Caco-2 (cell line): ENCODE data around the gene CACNB2. TPM values are rescaled to one million over a fixed set of nuclear protein-coding genes. Genes with fewer than 3 reads are reported as not detected.

Source experiments
- BruUV-seq: library from RNA; stranded (reverse); fragments of 400-500 nt; replicated peaks from 2 replicates; lab custom pipeline; 2021; lab: Mats Ljungman, UMichigan
- CTCF ChIA-PET: fragments of 300-600 bp; sonication (Branson Sonifier 250); formaldehyde crosslinking; loops from one replicate; lab custom pipeline; 2022; ENCODE audit warnings: antibody characterized with exemption; lab: Charles Lee
- POLR2A ChIA-PET: fragments of 300-600 bp; sonication (Branson Sonifier 250); formaldehyde crosslinking; loops from one replicate; lab custom pipeline; 2022; ENCODE audit warnings: antibody characterized with exemption; lab: Charles Lee
- DNase-seq, 2 experiments: peaks; one replicate each; pipeline versions ENCODE4 v3.0.0 to v3.0.0-alpha.2; 2020 to 2022
- H3K27me3 ChIP-seq: replicated peaks from 2 replicates; pipeline ENCODE4 v1.6.0; 2011; ENCODE audit warnings: low read length; ENCODE audit not compliant: control insufficient read depth, insufficient read depth
- H3K36me3 ChIP-seq: 2 replicates; pipeline ENCODE4 v1.5.1; 2011; ENCODE audit warnings: low read length; ENCODE audit not compliant: control insufficient read depth, insufficient read depth
- H3K4me1 ChIP-seq: fragments of 250-450 bp; sonication (Bioruptor Pico); 2 replicates; pipeline ENCODE4 v1.5.1; 2020; ENCODE audit warnings: mild to moderate bottlenecking
- H3K4me3 ChIP-seq: 2 replicates; pipeline ENCODE4 v1.5.1; 2011; ENCODE audit warnings: low read depth, mild to moderate bottlenecking, control low read depth, low read length
- H3K9me3 ChIP-seq: fragments of 250-450 bp; sonication (Bioruptor Pico); 2 replicates; pipeline ENCODE4 v1.5.1; 2020; ENCODE audit warnings: mild to moderate bottlenecking, moderate library complexity
- H3K27ac Mint-ChIP-seq: one replicate; pipeline ENCODE4 v1.8.0; 2022; ENCODE audit warnings: mixed read lengths; ENCODE audit not compliant: unreplicated experiment
- H3K27me3 Mint-ChIP-seq: one replicate; pipeline ENCODE4 v1.8.0; 2022; ENCODE audit warnings: mixed read lengths; ENCODE audit not compliant: insufficient read depth, unreplicated experiment
- H3K36me3 Mint-ChIP-seq: one replicate; pipeline ENCODE4 v1.8.0; 2022; ENCODE audit warnings: mild to moderate bottlenecking, mixed read lengths; ENCODE audit not compliant: insufficient read depth, unreplicated experiment
- H3K4me1 Mint-ChIP-seq: one replicate; pipeline ENCODE4 v1.8.0; 2022; ENCODE audit warnings: low read depth, mixed read lengths; ENCODE audit not compliant: unreplicated experiment
- H3K4me3 Mint-ChIP-seq: one replicate; pipeline ENCODE4 v1.8.0; 2022; ENCODE audit warnings: mild to moderate bottlenecking, moderate library complexity, mixed read lengths; ENCODE audit not compliant: unreplicated experiment
- H3K9me3 Mint-ChIP-seq: one replicate; pipeline ENCODE4 v1.8.0; 2022; ENCODE audit warnings: mixed read lengths; ENCODE audit not compliant: unreplicated experiment
- CTCF ChIP-seq, 2 experiments: fragments of 200-600 bp in 1 of 2; IDR thresholded peaks; 1 replicate in 1 of 2; 2 replicates in 1 of 2; pipeline versions ENCODE4 v1.5.1 to v1.8.0; 2011 to 2022; ENCODE audit warnings: antibody characterized with exemption in 1 of 2, control low read depth in 1 of 2, inconsistent platforms in 1 of 2, low read depth in 1 of 2, low read length in 1 of 2, mild to moderate bottlenecking in 1 of 2, moderate library complexity in 1 of 2; ENCODE audit not compliant: insufficient read depth in 1 of 2, severe bottlenecking in 1 of 2, unreplicated experiment in 1 of 2
- intact Hi-C: fragments of 100-400 bp; cut with micrococcal nuclease; formaldehyde crosslinking; loops from one replicate; pipeline ENCODE4 v1.10.0; 2022; ENCODE audit not compliant: unreplicated experiment
- total RNA-seq: library from RNA; stranded (reverse); gene quantifications from 2 replicates; pipeline ENCODE4 v1.2.3, GENCODE V29; 2022

Gene CACNB2
- total RNA-seq, 1 experiment from 2014 or later = 0.98 TPM

- Mint-ChIP-seq H3K27ac (no peak overlapping the region), H3K9me3 (no peaks in the 10 kb centered on the region), H3K4me1 (peaks cover 6% of the 10 kb centered on the region), H3K4me3 (peak overlapping the region; percentile 32), H3K36me3 (no peaks in the 10 kb centered on the region), H3K27me3 (peaks cover 11% of the 10 kb centered on the region)
- H3K4me3 ChIP-seq = no peak overlapping the region
- POLR2A ChIA-PET = no interaction called here
- no peak for DNase-seq
- CTCF ChIA-PET = interaction anchor here (1.1 kb wide), 1 partner anchor 10 kb away, joined by 3 read pairs; no protein-coding TSS in a partner anchor
- no peak for TF ChIP-seq CTCF (IDR thresholded peaks at IDR 0.05; ENCODE audit: insufficient read depth in 1 of 2, low read depth in 1 of 2, low read length in 1 of 2, severe bottlenecking in 1 of 2, unreplicated experiment in 1 of 2)
- H3K36me3 ChIP-seq = no peaks in the 10 kb centered on the region
- intact Hi-C loops = no loop called here
- no peaks in the 10 kb centered on the region for H3K9me3 ChIP-seq
- H3K4me1 ChIP-seq = no peaks in the 10 kb centered on the region
- no TSS peak for BruUV-seq
- no peaks in the 10 kb centered on the region for H3K27me3 ChIP-seq
Measured at GRCh38 chr10:18341055-18341454, 200.8 kb downstream of the CACNB2 start.

- no peaks in the 10 kb centered on the region for H3K36me3 ChIP-seq
- Mint-ChIP-seq H3K27me3 (peaks cover 12% of the 10 kb centered on the region), H3K4me3 (no peak overlapping the region), H3K36me3 (no peaks in the 10 kb centered on the region), H3K4me1 (peaks cover 6% of the 10 kb centered on the region), H3K27ac (no peak overlapping the region), H3K9me3 (no peaks in the 10 kb centered on the region)
- POLR2A ChIA-PET = no interaction called here
- TF ChIP-seq CTCF (IDR thresholded peaks at IDR 0.05; ENCODE audit: insufficient read depth in 1 of 2, low read depth in 1 of 2, low read length in 1 of 2, severe bottlenecking in 1 of 2, unreplicated experiment in 1 of 2) = no peak
- no peak overlapping the region for H3K4me3 ChIP-seq
- CTCF ChIA-PET = no interaction called here
- BruUV-seq = no TSS peak
- no peaks in the 10 kb centered on the region for H3K4me1 ChIP-seq
- H3K9me3 ChIP-seq = no peaks in the 10 kb centered on the region
- no peaks in the 10 kb centered on the region for H3K27me3 ChIP-seq
- intact Hi-C loops = no loop called here
- DNase-seq = no peak
Measured at GRCh38 chr10:18343573-18343972, 203.3 kb downstream of the CACNB2 start.

GRCh38 chr10:18345308-18345707 lies 205.1 kb downstream of the CACNB2 start:
- Histone ChIP-seq H3K36me3 (no peaks in the 10 kb centered on the region), H3K9me3 (no peaks in the 10 kb centered on the region), H3K4me1 (no peaks in the 10 kb centered on the region), H3K4me3 (no peak overlapping the region), H3K27me3 (no peaks in the 10 kb centered on the region)
- Mint-ChIP-seq H3K4me3 (no peak overlapping the region), H3K27ac (no peak overlapping the region), H3K4me1 (peaks cover 6% of the 10 kb centered on the region), H3K36me3 (no peaks in the 10 kb centered on the region), H3K27me3 (peaks cover 11% of the 10 kb centered on the region), H3K9me3 (no peaks in the 10 kb centered on the region)
- POLR2A ChIA-PET = no interaction called here
- CTCF ChIA-PET = no interaction called here
- no TSS peak for BruUV-seq
- no peak for TF ChIP-seq CTCF (IDR thresholded peaks at IDR 0.05; ENCODE audit: insufficient read depth in 1 of 2, low read depth in 1 of 2, low read length in 1 of 2, severe bottlenecking in 1 of 2, unreplicated experiment in 1 of 2)
- intact Hi-C loops = no loop called here
- DNase-seq = no peak
